GM21515 (cell line): Measurements from ENCODE around the gene CD8A.

ENCODE experiments used
- ATAC-seq: cut with Tn5 transposase; IDR thresholded peaks from one replicate; pipeline ENCODE4 v1.9.1; 2021; ENCODE audit not compliant: unreplicated experiment

CD8A gene

DNA sequence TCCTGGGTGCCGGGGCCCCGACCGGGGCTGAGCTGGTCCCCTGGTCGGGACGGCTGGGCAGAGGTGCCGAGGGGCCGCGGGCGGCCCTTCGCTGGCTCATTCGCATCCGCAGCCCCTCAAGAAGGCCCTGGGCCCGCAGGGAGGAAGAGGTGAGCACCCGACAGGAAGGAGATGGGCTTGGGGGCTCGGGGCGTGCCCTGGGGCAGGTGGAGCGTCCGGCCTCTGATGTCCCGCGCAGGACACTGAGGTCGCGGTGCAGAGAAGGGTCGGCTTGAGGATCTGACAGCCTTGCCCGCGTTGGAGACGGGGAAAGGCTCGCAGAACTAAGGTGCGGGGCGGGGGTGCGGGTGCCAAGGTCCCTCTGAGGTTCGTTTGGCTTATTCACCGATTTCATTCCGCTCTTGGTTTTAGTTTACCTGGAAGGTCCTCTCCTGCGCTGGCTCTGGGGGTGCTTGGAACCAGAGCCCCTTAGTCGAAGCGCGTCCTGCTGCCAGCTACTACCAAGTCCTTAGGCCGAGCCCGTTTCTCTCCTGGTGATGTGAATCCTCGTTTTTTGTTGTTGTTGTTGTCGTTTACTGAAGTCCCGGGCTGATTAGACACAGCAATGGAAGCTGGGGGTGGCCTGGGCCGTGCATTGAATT lies 18.9 kb upstream of the CD8A start:
- no peak for ATAC-seq

DNA sequence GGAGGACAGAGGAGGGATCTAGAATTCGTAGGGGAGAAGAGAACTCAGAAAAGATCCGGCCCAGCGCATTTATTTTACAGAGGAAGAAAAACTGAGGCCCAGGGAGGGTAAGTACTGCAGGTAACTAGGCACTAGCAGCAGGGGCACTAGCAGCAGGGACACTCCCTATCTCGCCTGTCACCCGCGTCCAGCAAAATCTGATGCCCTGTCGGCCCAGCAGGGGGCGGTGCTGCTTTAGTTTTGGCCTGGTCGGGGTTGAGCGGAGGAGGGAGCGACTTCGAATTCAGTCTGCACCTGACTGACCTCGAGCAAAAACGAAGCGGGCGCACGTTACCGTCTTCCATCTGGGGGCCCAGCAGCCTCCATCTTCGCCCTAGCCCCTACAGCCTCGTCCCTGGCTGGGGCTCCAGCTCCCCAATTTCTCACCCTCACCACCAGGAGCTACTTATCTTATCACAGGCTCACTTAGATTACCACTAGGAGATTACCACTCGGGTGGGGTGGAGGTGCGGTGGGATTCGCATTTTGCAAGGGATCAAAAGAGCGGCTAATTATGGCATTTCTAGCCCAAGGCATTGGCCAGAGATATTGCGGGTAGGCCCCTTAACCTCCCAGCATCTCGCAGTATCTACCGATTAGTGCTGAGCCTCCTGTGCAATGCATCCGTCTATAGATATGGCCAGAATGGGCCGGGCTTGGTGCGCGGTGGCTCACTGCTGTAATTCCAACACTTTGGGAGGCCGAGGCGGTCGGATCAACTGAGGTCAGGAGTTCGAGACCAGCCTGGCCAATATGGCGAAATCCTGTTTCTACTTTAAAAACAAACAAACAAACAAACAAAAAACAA lies 17.8 kb upstream of the CD8A start:
- ATAC-seq, result peak; percentile 90

DNA sequence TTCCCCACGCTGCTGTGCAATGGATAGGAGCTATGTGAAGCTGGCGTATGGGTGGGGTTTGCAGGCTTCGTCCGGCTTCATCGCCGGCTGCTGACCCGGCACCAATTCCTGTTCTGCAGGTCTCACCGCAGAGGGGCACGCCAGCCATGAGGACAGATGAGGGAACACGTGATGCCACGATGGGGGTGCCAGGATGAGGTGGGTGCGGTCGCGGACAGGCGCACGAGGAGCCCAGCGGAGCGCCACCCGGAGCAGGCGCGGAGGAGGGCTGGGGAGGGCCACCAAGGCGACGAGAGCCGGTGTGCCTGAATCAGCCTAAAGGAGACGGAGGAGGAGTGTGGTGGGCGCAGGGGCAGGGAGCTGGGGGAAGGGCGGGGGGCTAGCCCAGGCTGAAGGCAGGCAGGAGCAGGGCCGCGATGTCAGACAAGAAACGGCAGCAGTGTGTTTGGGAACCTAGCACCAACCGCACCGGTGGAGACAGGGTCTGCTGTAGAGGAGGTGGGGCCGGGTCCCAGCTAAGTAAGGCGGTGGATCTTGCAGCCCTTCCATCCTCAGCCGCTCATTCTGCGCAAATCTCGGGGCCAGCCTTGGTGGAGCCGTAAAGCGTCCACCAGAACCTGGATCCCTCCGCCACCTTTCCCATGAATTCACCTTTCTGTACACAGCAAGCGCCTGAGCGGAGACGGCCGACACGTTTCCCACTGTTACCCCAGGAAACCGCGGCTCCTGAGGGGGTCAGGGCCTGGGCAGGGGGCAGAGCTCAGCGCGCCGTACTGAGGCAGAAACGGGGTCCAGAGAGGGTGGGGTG lies 17.0 kb upstream of the CD8A start:
- ATAC-seq, result no peak

DNA sequence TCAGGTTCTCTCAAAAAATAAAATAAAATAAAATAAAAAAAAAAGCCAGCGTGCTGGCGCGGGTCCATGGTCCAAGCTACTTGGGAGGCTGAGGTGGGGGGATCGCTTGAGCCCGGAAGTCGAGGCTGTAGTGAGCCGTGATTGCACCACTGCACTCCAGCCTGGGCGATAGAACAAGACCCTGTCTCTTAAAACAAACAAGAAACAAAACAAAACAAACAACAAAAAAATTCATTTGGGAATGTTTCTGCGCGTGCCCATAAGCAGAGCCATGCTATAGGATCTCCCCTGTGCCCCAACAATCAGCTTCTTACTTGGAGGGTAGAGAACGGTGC lies 16.4 kb upstream of the CD8A start:
- no peak for ATAC-seq

DNA sequence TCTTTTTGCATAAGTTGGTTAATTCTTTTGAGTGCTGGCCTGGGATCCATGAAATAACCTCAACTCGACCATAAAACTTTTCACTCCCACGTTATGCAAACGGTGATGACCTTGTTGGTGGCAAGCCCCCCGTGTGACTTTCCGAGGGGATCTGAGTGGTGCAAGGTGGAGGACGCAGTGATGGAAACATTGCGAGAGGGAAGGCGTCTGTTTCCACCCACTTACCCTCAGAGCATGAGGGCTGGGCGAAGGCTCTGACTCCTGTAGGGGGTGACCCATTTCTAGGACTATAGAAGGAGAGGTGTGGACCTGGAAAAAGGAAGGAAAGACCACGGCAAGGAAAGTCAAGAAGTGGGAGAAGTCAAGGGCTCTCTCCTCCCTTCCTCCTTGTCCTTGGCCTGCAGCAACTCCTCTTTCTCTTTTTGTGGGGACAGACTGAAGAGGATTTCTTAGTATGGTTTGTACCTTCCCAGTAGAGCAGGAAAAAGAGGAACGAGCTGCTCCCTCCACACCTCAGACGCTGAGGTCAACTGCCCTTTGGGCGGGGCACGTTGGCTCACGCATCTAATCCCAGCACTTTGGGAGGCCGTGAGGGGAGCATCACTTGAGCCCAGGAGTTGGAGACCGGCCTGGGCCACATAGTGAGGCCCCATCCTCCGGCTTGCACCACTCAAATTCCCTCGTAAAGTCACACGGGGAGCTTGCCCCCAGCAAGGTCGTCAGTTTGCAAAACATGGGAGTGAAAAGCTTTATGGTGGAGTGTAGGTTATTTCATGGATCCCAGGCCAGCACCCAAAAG lies 15.5 kb upstream of the CD8A start:
- no peak for ATAC-seq

DNA sequence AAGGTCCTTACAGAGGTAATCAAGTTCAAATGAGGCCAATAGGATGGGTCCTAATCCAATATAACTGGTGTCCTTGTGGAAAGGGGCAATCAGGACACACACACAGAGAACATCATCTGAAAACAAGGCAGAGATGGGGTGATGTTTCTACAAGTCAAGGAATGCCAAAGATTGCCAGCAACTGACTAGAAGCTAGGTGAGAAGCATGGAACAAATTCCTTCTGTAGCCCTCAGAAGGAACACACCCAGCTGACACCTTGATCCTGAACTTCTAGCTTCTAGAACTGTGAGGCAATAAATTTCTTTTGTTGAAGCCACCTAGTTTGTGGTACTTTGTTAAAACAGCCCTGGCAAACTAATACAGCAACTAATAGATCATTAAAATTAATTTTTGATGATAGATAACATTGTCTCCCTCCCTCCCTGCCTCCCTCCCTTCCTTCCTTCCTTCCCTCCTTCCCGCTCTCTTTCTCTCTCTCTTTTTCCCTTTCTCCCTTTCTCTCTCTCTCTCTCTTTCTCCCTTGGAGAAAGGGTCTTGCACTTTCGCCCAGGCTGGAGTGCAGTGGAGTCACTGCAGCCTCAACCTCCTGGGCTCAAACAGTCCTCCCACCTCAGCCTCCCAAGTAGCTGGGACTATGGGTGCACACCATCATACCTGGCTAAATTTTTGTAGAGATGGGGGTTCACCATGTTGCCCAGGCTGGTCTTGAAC lies 10.3 kb upstream of the CD8A start:
- ATAC-seq, result no peak

DNA sequence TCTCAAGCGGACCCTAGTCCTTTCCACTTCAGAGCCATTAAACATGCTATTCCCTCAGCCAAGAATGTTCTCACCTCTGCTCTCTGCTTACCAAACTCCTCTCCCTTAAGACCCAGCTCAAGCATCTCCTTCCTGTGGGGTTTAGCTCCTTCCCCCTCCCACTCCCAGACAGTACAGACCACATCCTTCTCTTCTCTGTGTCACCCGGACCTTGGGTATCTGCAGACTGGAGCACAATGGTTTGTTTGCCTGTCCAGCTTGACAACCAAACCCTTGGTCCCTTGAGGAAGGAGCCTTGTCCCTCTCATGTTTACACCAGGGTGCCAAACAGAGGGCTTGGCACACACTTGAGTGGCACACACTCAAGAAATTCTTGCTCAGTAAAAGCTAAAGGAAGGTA lies 4.1 kb upstream of the CD8A start:
- ATAC-seq, result no peak

DNA sequence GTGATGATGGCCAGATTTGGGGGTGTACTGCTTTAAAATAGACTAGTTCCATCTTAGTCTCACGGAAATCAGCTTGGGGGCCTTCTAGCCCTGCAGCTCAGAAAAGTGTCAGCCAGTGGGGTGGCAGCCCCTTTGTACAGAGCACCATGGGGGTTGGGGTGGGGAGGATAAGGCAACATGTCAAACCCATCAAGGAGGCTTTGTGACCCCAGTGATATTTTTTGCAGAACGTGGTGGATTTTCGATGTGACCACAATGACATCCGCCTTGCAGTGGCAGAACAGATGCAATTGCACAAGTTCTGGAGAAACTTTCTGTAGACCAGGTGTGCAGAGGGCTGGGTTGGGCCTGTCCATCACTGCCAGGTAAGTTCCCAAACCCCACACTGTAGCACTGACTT lies 3.0 kb upstream of the CD8A start:
- no peak for ATAC-seq

DNA sequence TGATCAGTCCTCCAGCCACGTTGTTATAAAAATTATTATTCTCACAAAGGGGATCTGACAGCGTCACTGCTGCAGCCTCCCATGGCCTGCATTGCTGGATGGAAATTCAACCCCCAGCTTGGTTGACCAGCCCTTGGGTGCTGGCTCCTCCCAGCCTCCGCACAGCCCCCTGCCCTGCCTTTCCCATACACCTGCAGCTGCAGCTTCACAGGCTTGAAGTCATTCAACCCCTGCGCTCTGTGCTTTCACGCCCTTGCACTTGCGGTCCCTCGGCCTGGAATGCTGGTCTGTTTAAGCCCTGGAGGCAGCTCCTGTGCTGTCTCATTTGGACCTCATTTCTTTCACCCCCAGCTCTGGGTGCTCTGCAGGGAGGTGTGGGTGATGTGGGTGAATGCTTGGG lies 860 bp upstream of the CD8A start:
- ATAC-seq, result no peak

DNA sequence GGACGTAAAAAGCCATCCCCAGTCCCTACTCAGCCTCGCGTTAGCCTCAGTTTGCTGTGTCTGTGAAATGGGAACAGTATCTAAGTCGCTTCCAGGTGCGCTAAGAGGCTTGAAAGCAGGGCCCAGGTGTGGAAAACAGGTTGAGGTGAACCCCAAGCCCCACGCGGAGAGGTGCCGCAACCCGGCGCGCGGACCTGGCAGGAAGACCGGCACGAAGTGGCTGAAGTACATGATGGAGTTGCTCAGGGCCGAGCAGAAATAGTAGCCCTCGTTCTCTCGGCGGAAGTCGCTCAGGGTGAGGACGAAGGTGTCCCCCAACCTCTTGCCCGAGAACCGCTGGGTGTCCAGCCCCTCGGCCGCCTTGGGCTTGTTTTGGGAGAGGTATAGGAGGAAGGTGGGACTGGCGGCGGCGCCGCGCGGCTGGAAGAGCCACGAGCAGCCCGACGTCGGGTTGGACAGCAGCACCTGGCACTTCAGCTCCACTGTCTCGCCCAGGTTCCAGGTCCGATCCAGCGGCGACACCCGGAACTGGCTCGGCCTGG lies 508 bp downstream of the CD8A start:
- ATAC-seq, result no peak

DNA sequence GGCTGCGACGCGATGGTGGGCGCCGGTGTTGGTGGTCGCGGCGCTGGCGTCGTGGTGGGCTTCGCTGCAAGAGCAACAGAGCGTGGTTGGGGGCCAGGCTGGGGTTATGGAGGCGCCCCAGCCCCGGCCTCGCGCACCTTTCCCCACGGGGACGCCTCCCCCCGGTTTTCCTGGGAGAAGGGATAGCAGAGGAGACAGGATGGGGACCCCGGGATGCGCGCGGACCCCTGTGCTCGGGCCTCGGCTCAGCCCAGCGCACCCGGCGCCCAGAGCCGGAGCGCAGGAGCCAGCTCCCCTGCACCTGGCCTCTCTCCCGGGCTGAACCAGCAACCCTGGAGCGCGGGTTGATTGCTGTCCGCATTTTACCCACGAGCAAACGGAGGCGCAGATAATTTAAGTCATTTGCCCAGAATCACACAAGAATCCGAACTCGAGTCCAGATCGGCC lies 1.0 kb downstream of the CD8A start:
- no peak for ATAC-seq

DNA sequence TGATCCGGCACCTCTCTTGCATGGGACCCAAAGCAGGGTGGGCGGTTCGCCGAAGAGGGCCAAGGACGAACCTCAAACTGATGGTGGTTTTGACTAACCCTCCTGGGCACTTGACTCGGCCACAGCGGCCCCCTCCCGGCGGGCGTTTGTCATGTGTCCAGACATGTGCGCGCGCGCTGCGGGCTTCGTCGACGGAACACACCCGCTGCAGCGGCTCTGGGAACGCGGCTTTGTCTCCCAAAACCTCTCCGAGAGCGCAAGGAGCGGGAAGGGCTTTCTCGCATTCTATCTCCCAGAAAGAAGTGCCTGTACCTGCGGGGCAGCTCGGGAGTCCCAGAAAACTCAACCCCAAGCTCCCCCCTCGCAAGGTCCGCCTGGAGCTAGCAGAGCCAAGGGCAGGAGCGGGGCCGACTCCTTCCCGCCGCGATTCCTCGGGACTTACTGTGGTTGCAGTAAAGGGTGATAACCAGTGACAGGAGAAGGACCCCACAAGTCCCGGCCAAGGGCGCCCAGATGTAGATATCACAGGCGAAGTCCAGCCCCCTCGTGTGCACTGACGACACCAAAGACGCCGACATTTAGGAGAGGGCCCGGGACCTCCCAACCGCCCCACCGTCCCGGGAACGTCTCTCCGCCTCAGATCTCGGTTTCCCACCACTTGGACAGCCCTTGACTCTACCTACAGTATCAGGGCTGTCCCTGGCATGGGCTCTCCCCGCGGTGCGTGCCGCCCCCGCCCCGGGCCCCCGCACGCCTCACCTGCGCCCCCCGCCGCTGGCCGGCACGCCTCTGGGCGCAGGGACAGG lies 1.6 kb downstream of the CD8A start:
- no peak for ATAC-seq

DNA sequence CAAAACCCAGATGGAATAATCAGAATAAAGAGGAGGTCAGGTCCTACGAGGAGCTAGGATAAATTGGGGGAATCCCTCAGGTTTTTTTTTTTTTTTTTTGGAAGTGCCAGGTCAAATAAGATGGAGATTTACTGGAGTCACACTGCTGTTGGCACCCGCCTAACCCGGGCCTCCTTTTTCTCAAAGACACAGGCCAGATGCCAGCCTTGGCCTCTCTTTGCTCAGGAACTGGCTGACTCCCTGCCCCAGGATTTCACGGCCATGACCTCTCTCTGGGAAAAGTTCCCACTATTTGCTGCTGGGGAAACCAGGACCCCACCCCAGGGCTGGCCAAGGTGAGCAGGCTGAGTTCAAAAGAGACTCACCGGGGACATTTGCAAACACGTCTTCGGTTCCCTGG lies 2.5 kb downstream of the CD8A start:
- no peak for ATAC-seq

DNA sequence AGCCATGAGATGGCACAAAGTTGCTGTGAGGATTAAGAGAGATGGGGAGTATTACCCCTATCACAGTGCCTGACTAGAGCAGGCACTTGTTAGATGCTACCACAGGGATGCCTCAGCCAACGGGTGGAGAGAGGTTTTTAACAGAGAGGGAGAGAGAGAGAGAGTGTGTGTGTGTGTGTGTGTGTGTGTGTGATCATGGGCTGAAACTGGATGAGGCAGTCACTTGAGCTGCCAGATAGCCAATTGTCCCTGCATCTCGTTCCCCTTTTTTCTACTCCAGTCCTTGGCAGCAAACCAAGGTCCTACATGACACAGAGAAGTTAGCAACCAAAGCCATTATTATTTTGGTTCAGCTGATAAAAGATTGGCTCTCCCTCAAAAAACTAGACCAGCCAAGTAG lies 3.0 kb downstream of the CD8A start:
- ATAC-seq, result no peak

DNA sequence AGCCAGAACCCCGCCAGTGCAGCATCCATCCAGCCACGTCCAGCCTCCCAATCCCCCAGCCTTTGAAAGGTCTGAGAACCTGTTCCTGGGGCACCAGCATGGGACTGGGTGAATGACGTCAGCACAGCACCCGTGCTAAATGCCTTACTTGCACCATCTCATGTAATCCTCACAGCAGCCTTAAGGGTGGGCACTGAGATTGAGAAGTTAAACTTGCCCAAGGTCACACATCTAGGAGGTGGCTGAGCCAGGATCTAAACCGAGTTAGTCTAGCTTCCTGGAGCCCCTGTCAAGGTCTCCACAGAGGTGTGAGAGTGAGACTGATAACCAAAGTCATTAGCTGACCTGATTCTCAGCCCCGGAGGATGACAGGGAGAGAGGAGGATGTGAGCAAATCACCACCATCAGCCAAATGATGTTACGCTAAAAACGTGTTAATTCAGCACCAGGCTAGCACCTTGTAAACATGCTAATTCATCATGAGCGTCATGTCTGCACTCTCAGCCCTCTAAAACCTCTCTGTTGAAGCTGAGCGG lies 4.6 kb downstream of the CD8A start:
- no peak for ATAC-seq

DNA sequence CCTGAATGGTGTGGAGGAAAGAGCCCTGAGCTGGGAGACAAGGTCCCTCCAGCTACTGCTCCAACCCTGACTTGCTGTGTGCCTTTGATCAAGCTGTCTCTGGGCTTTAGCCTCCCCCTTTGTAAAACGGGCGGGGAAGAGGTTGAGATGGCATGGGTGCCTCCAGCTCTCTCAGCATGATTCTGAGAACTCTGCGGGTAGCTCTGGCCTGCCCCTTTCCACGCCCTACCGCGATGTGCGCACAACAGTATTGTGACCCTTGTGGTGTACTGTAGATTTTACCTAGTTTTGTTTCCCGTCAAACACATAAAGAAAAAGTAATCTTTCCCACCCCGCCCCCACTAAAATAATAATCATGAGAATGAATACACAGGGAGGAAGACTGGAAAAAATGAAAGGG lies 5.3 kb downstream of the CD8A start:
- ATAC-seq, result no peak

DNA sequence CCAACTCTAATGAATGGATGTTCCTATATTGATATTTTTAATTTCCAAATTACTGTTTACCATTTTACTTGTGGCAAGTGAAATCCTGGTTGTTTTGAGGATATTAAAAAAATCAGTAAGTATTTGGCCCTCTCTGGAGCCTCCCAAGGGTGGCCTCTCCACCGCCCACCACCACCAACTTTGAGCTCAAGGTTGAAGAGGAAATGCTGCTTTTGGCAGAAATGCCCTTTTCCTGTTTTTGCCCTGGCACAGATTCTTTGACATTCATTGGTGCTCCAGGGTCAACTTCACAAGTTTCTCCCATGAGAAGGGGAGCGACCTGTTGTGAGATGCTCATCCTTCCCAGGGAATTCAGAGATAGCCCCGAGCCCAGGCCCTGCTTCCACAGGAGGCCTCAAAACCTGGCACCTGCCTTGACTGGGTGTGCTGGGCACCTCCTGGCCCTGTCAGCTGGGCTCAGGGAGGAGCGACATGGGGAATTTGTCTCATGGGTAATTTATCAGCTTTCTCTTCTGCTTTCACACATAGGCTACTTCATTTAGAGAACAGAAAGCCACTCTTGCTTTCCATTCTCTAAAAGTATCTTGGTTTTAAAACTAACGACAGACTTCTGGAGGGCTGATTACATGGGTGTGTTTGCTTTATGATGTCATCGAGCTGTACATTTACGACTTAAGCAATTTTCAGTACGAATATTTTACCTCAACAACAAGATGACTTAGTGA lies 6.9 kb downstream of the CD8A start:
- peak; percentile 84 for ATAC-seq

DNA sequence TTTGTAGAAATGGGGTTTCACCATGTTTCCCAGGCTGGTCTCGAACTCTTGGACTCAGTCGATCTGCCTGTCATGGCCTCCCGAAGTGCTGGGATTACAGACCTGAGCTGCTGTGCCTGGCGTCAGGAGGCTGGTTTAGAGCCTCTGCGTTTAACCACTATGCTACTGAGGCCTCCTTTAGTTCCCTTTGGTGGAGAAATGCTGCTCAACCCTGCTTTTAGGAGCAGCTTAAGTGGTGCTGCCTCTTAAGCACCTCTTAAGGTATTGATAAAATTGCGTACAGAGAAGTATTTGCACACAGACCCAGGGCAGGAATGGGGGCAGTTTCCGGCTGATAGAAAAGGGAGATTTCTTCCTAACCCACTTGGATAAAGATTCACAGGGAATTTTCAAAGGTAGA lies 8.0 kb downstream of the CD8A start:
- no peak for ATAC-seq

DNA sequence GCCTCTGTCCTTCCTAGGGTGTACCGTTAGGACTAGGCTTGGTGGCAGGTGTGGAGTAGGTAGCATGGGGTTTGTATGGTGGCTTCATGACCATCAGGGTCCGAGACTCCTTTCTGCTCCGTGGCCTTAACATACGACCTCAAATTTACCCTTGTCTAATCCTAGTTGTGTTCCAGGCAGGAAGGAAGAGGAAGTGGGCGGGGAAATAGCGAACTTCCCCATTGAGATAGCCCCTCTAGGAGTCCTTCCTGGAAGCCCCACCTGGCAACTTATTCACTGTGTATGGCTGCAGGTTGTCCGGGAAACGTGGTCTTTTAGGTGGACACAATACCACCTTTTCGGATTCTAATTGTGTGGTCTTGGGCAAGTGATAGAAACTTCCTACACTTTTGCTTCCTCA lies 9.3 kb downstream of the CD8A start:
- no peak for ATAC-seq
